ENCODE results near the gene PARP8.

GRCh38 chr5:50763846-50764245 is 97.4 kb downstream of the PARP8 start:
- TF ChIP-seq POLR2A (IDR thresholded peaks at IDR 0.05): no peak
- TF ChIP-seq CTCF (IDR thresholded peaks at IDR 0.05): no peak
